Sigmoid colon (tissue), 4 donors: ENCODE measurements around the gene TWF2.

ENCODE experiments used
- CTCF ChIP-seq, 4 experiments: fragments of 450-650 bp in 3 of 4; fragments of 200-600 bp in 1 of 4; IDR thresholded peaks; one replicate each; pipeline ENCODE4 v1.5.1; 2016 to 2019; ENCODE audit warnings: antibody characterized with exemption in 4 of 4, mild to moderate bottlenecking in 3 of 4, moderate library complexity in 2 of 4
- POLR2A ChIP-seq, 2 donors: fragments of 450-650 bp; IDR thresholded peaks; one replicate each; pipeline ENCODE4 v1.6.1; 2016; ENCODE audit warnings: antibody characterized with exemption in 2 of 2, mild to moderate bottlenecking in 2 of 2, moderate library complexity in 2 of 2
- POLR2AphosphoS5 ChIP-seq, 4 donors: sonication (generic); formaldehyde crosslinking; IDR thresholded peaks; one replicate each; pipeline ENCODE4 v1.6.1; 2017; ENCODE audit warnings: antibody characterized with exemption in 4 of 4

- no peak for TF ChIP-seq POLR2A (IDR thresholded peaks at IDR 0.05)
- peak; percentile 73 to 93 (median 80) for TF ChIP-seq CTCF (IDR thresholded peaks at IDR 0.05)
- TF ChIP-seq POLR2AphosphoS5 (IDR thresholded peaks at IDR 0.05), result peak in 2 of 4 donors; percentile 25 to 40
Observed at GRCh38 chr3:52220380-52221026, 18.5 kb downstream of the TWF2 start.
